SU-DHL-6 (cell line): ENCODE results near the gene RPL35.

Source experiments
- EZH2phosphoT487 ChIP-seq: fragments of 200-600 bp; sonication (generic), shearing (Covaris generic); conservative IDR thresholded peaks from 2 replicates; pipeline ENCODE4 v1.6.1; 2018; ENCODE audit warnings: mild to moderate bottlenecking, antibody characterized with exemption, low read length, moderate library complexity, mixed read lengths
- TF ChIP-seq, protein P1 (sequence below): fragments of 200-600 bp; sonication (generic); IDR thresholded peaks from one replicate; pipeline ENCODE4 v1.5.1; 2017; ENCODE audit warnings: antibody characterized with exemption, mild to moderate bottlenecking, low read length, moderate library complexity; ENCODE audit not compliant: insufficient read depth, poor library complexity, severe bottlenecking

DNA sequence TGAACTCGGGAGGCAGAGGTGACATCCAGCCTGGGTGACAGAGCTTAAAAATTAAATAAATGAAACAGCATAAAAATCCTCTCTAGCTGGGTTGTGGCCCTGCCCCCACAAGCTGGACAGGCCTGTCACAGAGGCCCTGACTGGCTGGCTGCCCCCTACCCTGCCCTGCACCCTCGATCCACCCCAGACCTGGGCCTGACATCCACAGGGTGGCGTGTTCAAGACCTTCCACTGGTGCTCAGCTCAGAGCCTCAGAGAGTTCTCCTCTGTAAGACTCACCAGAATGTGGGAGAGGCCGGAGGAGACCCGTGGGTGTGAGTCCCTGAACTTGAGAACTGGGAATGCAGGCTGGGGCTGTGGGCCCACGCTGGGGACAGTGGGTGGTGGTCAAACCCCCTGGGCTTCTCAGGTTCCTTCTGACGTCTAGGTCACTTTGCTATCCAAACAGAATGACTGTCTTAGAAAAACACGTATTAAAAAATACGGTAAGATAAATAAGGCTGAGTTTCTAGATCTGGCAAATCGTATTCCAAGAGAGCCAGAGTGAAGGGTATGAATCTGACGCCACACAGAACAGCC, 18.2 kb downstream of the RPL35 start:
- TF ChIP-seq, protein P1, sequence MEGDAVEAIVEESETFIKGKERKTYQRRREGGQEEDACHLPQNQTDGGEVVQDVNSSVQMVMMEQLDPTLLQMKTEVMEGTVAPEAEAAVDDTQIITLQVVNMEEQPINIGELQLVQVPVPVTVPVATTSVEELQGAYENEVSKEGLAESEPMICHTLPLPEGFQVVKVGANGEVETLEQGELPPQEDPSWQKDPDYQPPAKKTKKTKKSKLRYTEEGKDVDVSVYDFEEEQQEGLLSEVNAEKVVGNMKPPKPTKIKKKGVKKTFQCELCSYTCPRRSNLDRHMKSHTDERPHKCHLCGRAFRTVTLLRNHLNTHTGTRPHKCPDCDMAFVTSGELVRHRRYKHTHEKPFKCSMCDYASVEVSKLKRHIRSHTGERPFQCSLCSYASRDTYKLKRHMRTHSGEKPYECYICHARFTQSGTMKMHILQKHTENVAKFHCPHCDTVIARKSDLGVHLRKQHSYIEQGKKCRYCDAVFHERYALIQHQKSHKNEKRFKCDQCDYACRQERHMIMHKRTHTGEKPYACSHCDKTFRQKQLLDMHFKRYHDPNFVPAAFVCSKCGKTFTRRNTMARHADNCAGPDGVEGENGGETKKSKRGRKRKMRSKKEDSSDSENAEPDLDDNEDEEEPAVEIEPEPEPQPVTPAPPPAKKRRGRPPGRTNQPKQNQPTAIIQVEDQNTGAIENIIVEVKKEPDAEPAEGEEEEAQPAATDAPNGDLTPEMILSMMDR, result no peak
- no peak for TF ChIP-seq EZH2phosphoT487
